ENCODE results near the gene TTYH1. TPM values are rescaled to one million over a fixed set of nuclear protein-coding genes. Genes with fewer than 3 reads are reported as not detected.

Gene TTYH1
- total and polyA plus RNA-seq, 9 of the 15 experiments (the other 6 are each of a cell fraction or from before 2014, with no cell fraction given): 0.08 TPM; not detected in 8

- TF ChIP-seq CHD4 (IDR thresholded peaks at IDR 0.05; ENCODE audit: insufficient read depth, insufficient replicate concordance, low read depth, low read length, poor library complexity, severe bottlenecking): no peak
- peak; percentile 34; the same call in 1 of the 2 replicates for TF ChIP-seq POLR2AphosphoS5 (IDR thresholded peaks at IDR 0.05; ENCODE audit: control insufficient read depth, insufficient read depth, low read depth, low read length)
- TF ChIP-seq RB1 (IDR thresholded peaks at IDR 0.05; ENCODE audit: low read depth): peak; percentile 43; the same call in 1 of the 2 replicates
- TF ChIP-seq MAFK (IDR thresholded peaks at IDR 0.05; ENCODE audit: low read length): no peak
- no peak for TF ChIP-seq ZNF197 (CRISPR knock-in tag; IDR thresholded peaks at IDR 0.05; ENCODE audit: low read depth)
- no peak for TF ChIP-seq GTF2A2 (tag; IDR thresholded peaks at IDR 0.05)
- TF ChIP-seq IRF2 (CRISPR knock-in tag; IDR thresholded peaks at IDR 0.05): no peak
- peak; percentile 39; the same call in 1 of the 2 replicates for TF ChIP-seq USF1 (CRISPR knock-in tag; IDR thresholded peaks at IDR 0.05)
- no peak for TF ChIP-seq MAFG (tag; conservative IDR thresholded peaks at IDR 0.05)
- TF ChIP-seq PTBP1 (IDR thresholded peaks at IDR 0.05; ENCODE audit: low read depth, low read length): no peak
- TF ChIP-seq EP400 (IDR thresholded peaks at IDR 0.05): no peak
- TF ChIP-seq ZBTB9 (CRISPR knock-in tag; IDR thresholded peaks at IDR 0.05): no peak
- peak; percentile 60; the same call in 1 of the 2 replicates for TF ChIP-seq ATF7 (IDR thresholded peaks at IDR 0.05)
- TF ChIP-seq AFF1 (IDR thresholded peaks at IDR 0.05; ENCODE audit: low read depth in 1 of 2, partially characterized antibody in 2 of 2): no peak
- TF ChIP-seq ZNF280A (IDR thresholded peaks at IDR 0.05; ENCODE audit: low read depth, partially characterized antibody): no peak
- no peak for TF ChIP-seq RAD51 (IDR thresholded peaks at IDR 0.05; ENCODE audit: borderline replicate concordance, low read depth)
- no peak for TF ChIP-seq POLR3A (IDR thresholded peaks at IDR 0.05; ENCODE audit: borderline replicate concordance, extremely low read depth, insufficient read depth, insufficient read length)
- TF ChIP-seq CBX2 (IDR thresholded peaks at IDR 0.05; ENCODE audit: insufficient read depth, low read length, poor library complexity, severe bottlenecking): no peak
Measured at GRCh38 chr19:54463531-54464043, 48.3 kb downstream of the TTYH1 start, which contains the start of gene LENG9 (continued).

All from K562 (cell line).